NCI-H2081 (cell line): Measurements from ENCODE around the gene PI4K2A.
A peak's percentile ranks its signal among the peaks of the same experiment; 100 is the strongest.
"Not testable (repeated sequence)": the region's sequence is repeated elsewhere in the genome, so short reads cannot be mapped to it uniquely, and the experiment has no call there.

Experiments
- DNase-seq, 2 experiments: peaks; one replicate each; lab custom pipeline; 2025; lab: John Stamatoyannopoulos, UW

PI4K2A gene

GRCh38 chr10:97632949-97633884 lies 7.3 kb upstream of the PI4K2A start, which contains the start of gene MORN4:
Gene MORN4 (minus strand): TSS chr10:97633500. CDS start chr10:97619653, 13,847 bp downstream.
- DNase-seq: peak; percentile 88 to 90

- no peak for DNase-seq
Observed at GRCh38 chr10:97633921-97634320, 6.5 kb upstream of the PI4K2A start.

- no peak for DNase-seq
Observed at GRCh38 chr10:97635577-97635976, 4.9 kb upstream of the PI4K2A start.

GRCh38 chr10:97639090-97639489 lies 1.4 kb upstream of the PI4K2A start:
- not testable (repeated sequence) for DNase-seq

- DNase-seq: peak in 1 of 2 experiments; percentile 24
Observed at GRCh38 chr10:97640868-97641811, 669 bp downstream of the PI4K2A start.

- not testable (repeated sequence) for DNase-seq
Observed at GRCh38 chr10:97642471-97643159, 2.1 kb downstream of the PI4K2A start.

GRCh38 chr10:97643441-97643985 lies 3.0 kb downstream of the PI4K2A start:
- peak in 1 of 2 experiments; percentile 8 for DNase-seq

- no peak for DNase-seq
Observed at GRCh38 chr10:97644936-97645335, 4.5 kb downstream of the PI4K2A start.

- DNase-seq: no peak
Observed at GRCh38 chr10:97647556-97647955, 7.1 kb downstream of the PI4K2A start.

GRCh38 chr10:97648562-97649404 lies 8.3 kb downstream of the PI4K2A start:
- DNase-seq: no peak

- DNase-seq: not testable (repeated sequence)
Observed at GRCh38 chr10:97649405-97649750, 8.9 kb downstream of the PI4K2A start.

GRCh38 chr10:97650726-97651125 lies 10.3 kb downstream of the PI4K2A start:
- DNase-seq: no peak

GRCh38 chr10:97651773-97652172 lies 11.3 kb downstream of the PI4K2A start:
- DNase-seq: no peak

GRCh38 chr10:97656777-97657176 lies 16.3 kb downstream of the PI4K2A start:
- DNase-seq: no peak

GRCh38 chr10:97659589-97659988 lies 19.1 kb downstream of the PI4K2A start:
- no peak for DNase-seq

- no peak for DNase-seq
Observed at GRCh38 chr10:97664282-97664850, 23.9 kb downstream of the PI4K2A start.

- no peak for DNase-seq
Observed at GRCh38 chr10:97666992-97667391, 26.5 kb downstream of the PI4K2A start.

- no peak for DNase-seq
Observed at GRCh38 chr10:97667463-97667862, 27.0 kb downstream of the PI4K2A start.

- DNase-seq: no peak
Observed at GRCh38 chr10:97669571-97669970, 29.1 kb downstream of the PI4K2A start.
